NCI-H82 (cell line): Measurements from ENCODE around the gene ADCY6.
A peak's percentile ranks its signal among the peaks of the same experiment; 100 is the strongest.
"Not testable (repeated sequence)": the region's sequence is repeated elsewhere in the genome, so short reads cannot be mapped to it uniquely, and the experiment has no call there.

Experiments used
- DNase-seq: peaks from one replicate; lab custom pipeline; 2025; lab: John Stamatoyannopoulos, UW

Gene ADCY6

DNA sequence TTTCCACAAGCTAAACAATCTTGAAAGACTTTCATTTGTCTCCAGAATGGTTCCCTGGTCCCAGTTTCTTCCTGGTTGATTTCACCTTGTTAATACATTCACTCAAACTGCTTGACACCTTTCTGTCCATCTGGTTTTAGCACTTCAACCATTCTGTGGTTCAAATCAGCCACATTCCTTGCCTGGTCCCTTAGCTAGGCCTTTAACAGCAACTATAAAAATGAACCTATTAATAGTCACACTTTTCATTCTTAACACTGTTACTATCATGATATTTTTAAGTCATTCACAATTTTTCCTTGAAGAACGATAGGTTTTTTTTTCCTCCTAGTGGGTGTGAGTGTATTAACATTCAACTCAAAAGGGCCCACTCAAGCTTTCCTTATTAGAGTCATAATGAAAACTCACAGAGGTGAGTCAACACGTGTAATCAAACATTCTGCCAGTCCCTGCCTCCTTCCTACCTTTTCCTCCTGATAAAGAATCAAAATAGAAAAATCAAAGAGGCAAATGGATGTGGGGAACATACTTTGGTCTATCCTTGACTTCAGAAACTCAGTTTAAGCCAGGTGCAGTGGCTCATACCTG is 38.0 kb downstream of the ADCY6 start:
- no peak for DNase-seq

DNA sequence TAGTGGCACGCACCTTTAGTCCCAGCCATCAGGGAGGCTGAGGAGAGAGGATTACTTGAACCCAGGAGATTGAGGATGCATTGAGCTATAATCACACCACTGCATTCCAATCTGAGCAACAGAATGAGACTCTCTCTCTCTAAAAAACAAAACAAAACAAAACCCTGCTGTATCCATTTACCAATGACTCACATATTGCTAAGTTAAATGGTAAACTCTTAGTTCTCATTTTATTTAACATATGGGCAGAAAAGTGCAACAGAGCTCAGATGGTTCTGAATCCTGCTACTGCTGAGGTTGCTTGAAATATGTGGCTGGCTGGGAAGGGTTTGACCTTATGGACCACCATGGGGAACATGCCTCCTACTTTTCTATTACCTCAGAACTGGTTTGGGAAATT is 38.7 kb downstream of the ADCY6 start:
- no peak for DNase-seq

GRCh38 chr12:48744251-48745008 is 44.5 kb downstream of the ADCY6 start:
- DNase-seq: no peak

- no peak for DNase-seq
These were observed 49.1 kb downstream of the ADCY6 start for GRCh38 chr12:48739618-48740269.

DNA sequence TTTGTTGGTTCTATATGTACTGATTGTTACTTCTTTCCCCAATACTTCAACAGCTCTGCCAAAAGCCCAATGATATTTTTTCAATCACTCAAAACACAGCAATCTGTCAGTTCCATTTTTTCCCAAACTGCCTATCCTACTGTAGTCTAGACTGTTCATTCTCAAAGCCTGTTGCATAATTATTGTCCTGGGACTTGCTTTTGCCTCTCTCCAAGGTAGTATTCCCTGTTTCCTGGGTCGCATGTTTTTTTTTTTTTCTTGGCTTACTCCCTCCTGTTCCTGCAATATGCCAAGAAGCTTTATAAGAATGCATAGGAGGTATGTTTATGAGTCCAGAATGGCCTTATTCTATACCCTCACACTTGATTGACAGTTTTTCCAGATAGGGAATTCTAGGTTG is 52.4 kb downstream of the ADCY6 start:
- no peak for DNase-seq

GRCh38 chr12:48728807-48729206 is 60.1 kb downstream of the ADCY6 start:
- DNase-seq: no peak

GRCh38 chr12:48720737-48721136 is 68.2 kb downstream of the ADCY6 start:
- DNase-seq: not testable (repeated sequence)

- not testable (repeated sequence) for DNase-seq
These were observed 68.7 kb downstream of the ADCY6 start for GRCh38 chr12:48720171-48720570.

- not testable (repeated sequence) for DNase-seq
These were observed 69.9 kb downstream of the ADCY6 start for GRCh38 chr12:48719002-48719401.

DNA sequence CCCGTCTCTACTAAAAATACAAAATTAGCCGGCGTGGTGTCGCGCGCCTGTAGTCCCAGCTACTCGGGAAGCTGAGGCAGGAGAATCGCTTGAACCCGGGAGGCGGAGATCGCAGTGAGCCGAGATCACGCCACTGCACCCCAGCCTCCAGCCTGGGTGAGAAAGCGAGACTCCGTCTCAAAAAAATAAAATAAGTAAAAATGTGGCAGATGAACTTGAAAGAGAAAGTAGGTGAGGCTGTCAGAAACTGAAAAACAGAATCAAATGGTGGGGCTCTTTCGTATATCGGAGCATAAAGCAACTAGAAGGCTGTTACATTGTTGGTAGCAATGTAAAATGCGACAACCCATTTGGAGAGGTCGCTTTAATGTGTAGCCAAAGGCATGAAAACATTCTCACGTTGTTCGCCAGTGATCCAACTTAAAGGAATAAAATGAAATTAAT is 71.6 kb downstream of the ADCY6 start:
- peak; percentile 31 for DNase-seq

GRCh38 chr12:48716493-48717251 is 72.2 kb downstream of the ADCY6 start, which contains the start of gene CCNT1:
CCNT1 (minus strand) TSS chr12:48716707; CDS start chr12:48716675, 32 bp downstream.
- DNase-seq: peak; percentile 100
